OCI-LY1 (cell line): Measurements from ENCODE around the gene MAN2B2.

Experiments
- H2AFZ ChIP-seq: fragments of 200-600 bp; sonication (generic), shearing (Covaris generic); 2 replicates; pipeline ENCODE4 v1.6.0; 2014; ENCODE audit warnings: antibody characterized with exemption, mild to moderate bottlenecking, low read length
- H3F3A ChIP-seq: fragments of 200-600 bp; sonication (generic), shearing (Covaris generic); 2 replicates; pipeline ENCODE4 v1.6.0; 2014; ENCODE audit warnings: mild to moderate bottlenecking, antibody characterized with exemption, low read length, moderate library complexity; ENCODE audit not compliant: insufficient read depth
- H3K27ac ChIP-seq: fragments of 200-600 bp; sonication (generic); 2 replicates; pipeline ENCODE4 v1.5.1; 2014; ENCODE audit warnings: low read length, mixed run types, mild to moderate bottlenecking, low read depth; ENCODE audit not compliant: poor library complexity, severe bottlenecking
- H3K27me3 ChIP-seq: fragments of 200-600 bp; sonication (generic); 2 replicates; pipeline ENCODE4 v1.6.0; 2014; ENCODE audit warnings: antibody characterized with exemption, mild to moderate bottlenecking, low read length, moderate library complexity; ENCODE audit not compliant: insufficient read depth
- H3K36me3 ChIP-seq: fragments of 200-600 bp; sonication (generic); 2 replicates; pipeline ENCODE4 v1.6.1; 2014; ENCODE audit warnings: mild to moderate bottlenecking, antibody characterized with exemption, low read length, moderate library complexity, mixed read lengths; ENCODE audit not compliant: insufficient read depth
- H3K4me1 ChIP-seq: fragments of 200-600 bp; sonication (generic); 2 replicates; pipeline ENCODE4 v1.5.1; 2014; ENCODE audit warnings: mild to moderate bottlenecking, low read length, moderate library complexity; ENCODE audit not compliant: insufficient read depth, severe bottlenecking
- H3K4me2 ChIP-seq: fragments of 200-600 bp; sonication (generic), shearing (Covaris generic); 2 replicates; pipeline ENCODE4 v1.6.1; 2014; ENCODE audit warnings: low read length
- H3K4me3 ChIP-seq: fragments of 200-600 bp; sonication (generic); 2 replicates; pipeline ENCODE4 v1.5.1; 2014; ENCODE audit warnings: low read length, low read depth, mild to moderate bottlenecking, mixed read lengths; ENCODE audit not compliant: poor library complexity, severe bottlenecking
- H3K79me2 ChIP-seq: fragments of 200-600 bp; shearing (Covaris generic); 2 replicates; pipeline ENCODE4 v1.6.1; 2016; ENCODE audit warnings: mixed run types, low read length, mixed read lengths; ENCODE audit not compliant: insufficient read depth
- H3K9ac ChIP-seq: fragments of 200-600 bp; sonication (generic), shearing (Covaris generic); 2 replicates; pipeline ENCODE4 v1.6.1; 2014; ENCODE audit warnings: mild to moderate bottlenecking, low read length, mixed read lengths
- H3K9me2 ChIP-seq: fragments of 200-600 bp; sonication (generic), shearing (Covaris generic); 2 replicates; pipeline ENCODE4 v1.6.1; 2014; ENCODE audit warnings: low read depth, mild to moderate bottlenecking, low read length, mixed read lengths
- H3K9me3 ChIP-seq: fragments of 200-600 bp; shearing (Covaris generic); 2 replicates; pipeline ENCODE4 v1.6.1; 2014; ENCODE audit warnings: low read length, mixed read lengths
- H4K20me1 ChIP-seq: fragments of 200-600 bp; sonication (generic), shearing (Covaris generic); 2 replicates; pipeline ENCODE4 v1.6.0; 2016; ENCODE audit warnings: mild to moderate bottlenecking, low read length; ENCODE audit not compliant: insufficient read depth
- EZH2 ChIP-seq: fragments of 200-600 bp; sonication (generic), shearing (Covaris generic); IDR thresholded peaks from 2 replicates; pipeline ENCODE4 v1.8.0; 2017; ENCODE audit warnings: borderline replicate concordance, mixed run types, mild to moderate bottlenecking, antibody characterized with exemption, low read length, moderate library complexity, mixed read lengths
- TF ChIP-seq, protein P1 (sequence below): fragments of 200-600 bp; sonication (generic), shearing (Covaris generic); IDR thresholded peaks from 2 replicates; pipeline ENCODE4 v1.5.1; 2017; ENCODE audit warnings: mild to moderate bottlenecking, antibody characterized with exemption, low read length, moderate library complexity, mixed read lengths

Gene MAN2B2

DNA sequence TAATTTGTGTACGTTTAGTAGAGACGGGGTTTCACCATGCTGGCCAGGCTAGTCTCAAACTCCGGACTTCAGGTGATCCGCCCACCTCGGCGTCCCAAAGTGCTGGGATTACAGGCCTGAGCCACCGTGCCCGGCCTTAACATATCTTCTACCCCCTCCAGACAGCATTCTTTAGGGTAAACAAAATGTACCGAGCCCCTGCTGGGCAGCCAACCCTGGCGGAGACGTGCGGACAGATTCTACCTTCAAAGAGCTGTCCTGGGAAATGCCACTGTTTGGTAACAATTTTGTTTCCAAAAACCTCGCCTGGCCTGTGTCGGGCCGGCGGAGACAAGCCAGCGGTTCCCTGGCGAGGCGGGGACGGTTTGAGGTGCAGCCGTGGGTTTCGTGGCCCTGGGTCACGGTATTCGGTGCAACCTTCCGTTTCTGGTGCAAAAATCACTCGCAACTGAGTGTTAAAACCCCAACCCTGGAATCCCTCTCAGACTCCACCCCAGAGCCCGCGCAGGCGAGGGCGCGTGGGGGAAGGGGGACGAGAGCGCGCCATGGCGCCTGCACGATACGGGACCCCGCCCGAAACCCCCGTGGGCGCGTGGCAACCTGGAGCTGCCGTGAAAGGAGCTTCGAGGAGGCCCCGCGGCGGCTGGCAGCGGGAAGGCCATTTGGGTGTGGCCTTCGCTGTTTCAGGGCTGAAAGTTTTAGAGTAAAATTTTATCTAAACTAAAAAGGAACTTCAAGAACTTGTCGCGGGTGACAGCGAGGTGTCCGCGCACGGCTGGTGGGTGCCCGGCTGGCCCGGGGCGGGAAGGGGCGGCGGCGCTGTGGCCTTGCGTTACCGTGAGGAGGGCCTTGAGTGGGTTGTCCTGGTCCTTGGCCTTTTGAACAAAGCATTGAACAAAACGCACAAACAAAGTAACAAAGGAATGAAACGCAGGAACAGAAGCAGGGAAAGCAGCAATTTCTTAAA, 82.5 kb downstream of the MAN2B2 start:
- no peaks in the 10 kb centered on the region for H3K36me3 ChIP-seq
- no peak overlapping the region for H2AFZ ChIP-seq
- no peaks in the 10 kb centered on the region for H3K9me3 ChIP-seq
- no peak overlapping the region for H3K27ac ChIP-seq
- H3K9ac ChIP-seq: no peak overlapping the region
- no peaks in the 10 kb centered on the region for H3K9me2 ChIP-seq
- no peak overlapping the region for H3K4me3 ChIP-seq
- no peaks in the 10 kb centered on the region for H3F3A ChIP-seq
- TF ChIP-seq, protein P1, sequence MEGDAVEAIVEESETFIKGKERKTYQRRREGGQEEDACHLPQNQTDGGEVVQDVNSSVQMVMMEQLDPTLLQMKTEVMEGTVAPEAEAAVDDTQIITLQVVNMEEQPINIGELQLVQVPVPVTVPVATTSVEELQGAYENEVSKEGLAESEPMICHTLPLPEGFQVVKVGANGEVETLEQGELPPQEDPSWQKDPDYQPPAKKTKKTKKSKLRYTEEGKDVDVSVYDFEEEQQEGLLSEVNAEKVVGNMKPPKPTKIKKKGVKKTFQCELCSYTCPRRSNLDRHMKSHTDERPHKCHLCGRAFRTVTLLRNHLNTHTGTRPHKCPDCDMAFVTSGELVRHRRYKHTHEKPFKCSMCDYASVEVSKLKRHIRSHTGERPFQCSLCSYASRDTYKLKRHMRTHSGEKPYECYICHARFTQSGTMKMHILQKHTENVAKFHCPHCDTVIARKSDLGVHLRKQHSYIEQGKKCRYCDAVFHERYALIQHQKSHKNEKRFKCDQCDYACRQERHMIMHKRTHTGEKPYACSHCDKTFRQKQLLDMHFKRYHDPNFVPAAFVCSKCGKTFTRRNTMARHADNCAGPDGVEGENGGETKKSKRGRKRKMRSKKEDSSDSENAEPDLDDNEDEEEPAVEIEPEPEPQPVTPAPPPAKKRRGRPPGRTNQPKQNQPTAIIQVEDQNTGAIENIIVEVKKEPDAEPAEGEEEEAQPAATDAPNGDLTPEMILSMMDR: no peak
- no peak for TF ChIP-seq EZH2
- H3K27me3 ChIP-seq: no peaks in the 10 kb centered on the region
- no peaks in the 10 kb centered on the region for H3K79me2 ChIP-seq
- no peaks in the 10 kb centered on the region for H4K20me1 ChIP-seq
- H3K4me1 ChIP-seq: no peaks in the 10 kb centered on the region
- no peak overlapping the region for H3K4me2 ChIP-seq

DNA sequence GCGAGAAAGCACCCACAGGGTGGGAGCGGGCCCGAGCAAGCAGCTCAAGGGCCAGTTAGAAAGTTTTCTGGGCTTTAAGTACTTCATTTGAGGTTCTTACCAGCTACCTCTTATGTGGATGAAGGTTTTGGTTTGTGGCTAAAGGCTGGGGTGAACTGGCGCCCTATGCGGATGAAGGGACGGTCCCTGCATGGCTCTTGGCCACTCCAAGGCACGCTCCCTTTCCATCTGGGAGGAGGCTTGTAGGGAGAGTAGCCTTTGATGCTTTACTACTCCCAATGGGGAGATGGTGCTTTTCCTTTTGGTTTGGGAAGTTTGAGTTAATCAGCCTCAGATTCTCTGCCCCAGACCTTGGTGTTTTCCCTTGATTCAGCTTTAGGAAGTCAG, 83.2 kb downstream of the MAN2B2 start:
- H3K27me3 ChIP-seq: no peaks in the 10 kb centered on the region
- no peaks in the 10 kb centered on the region for H3K9me3 ChIP-seq
- H3K9ac ChIP-seq: no peak overlapping the region
- H3K4me1 ChIP-seq: no peaks in the 10 kb centered on the region
- no peak overlapping the region for H3K27ac ChIP-seq
- no peaks in the 10 kb centered on the region for H3F3A ChIP-seq
- no peaks in the 10 kb centered on the region for H3K36me3 ChIP-seq
- no peaks in the 10 kb centered on the region for H4K20me1 ChIP-seq
- H3K4me3 ChIP-seq: no peak overlapping the region
- no peak overlapping the region for H2AFZ ChIP-seq
- no peaks in the 10 kb centered on the region for H3K79me2 ChIP-seq
- no peak for TF ChIP-seq EZH2
- TF ChIP-seq, protein P1: no peak
- H3K4me2 ChIP-seq: no peak overlapping the region
- no peaks in the 10 kb centered on the region for H3K9me2 ChIP-seq

GRCh38 chr4:6658597-6659075, 83.6 kb downstream of the MAN2B2 start:
- no peak overlapping the region for H3K4me3 ChIP-seq
- no peaks in the 10 kb centered on the region for H3K4me1 ChIP-seq
- TF ChIP-seq EZH2: no peak
- TF ChIP-seq, protein P1: no peak
- H3K9me2 ChIP-seq: no peaks in the 10 kb centered on the region
- no peaks in the 10 kb centered on the region for H3K36me3 ChIP-seq
- no peak overlapping the region for H3K27ac ChIP-seq
- H3K9ac ChIP-seq: no peak overlapping the region
- no peak overlapping the region for H3K4me2 ChIP-seq
- H2AFZ ChIP-seq: no peak overlapping the region
- no peaks in the 10 kb centered on the region for H4K20me1 ChIP-seq
- H3F3A ChIP-seq: no peaks in the 10 kb centered on the region
- no peaks in the 10 kb centered on the region for H3K9me3 ChIP-seq
- no peaks in the 10 kb centered on the region for H3K27me3 ChIP-seq
- H3K79me2 ChIP-seq: no peaks in the 10 kb centered on the region
